Effector CD8-positive, alpha-beta T cell (primary cell): ENCODE measurements around the gene TNRC6B.
A peak's percentile ranks its signal among the peaks of the same experiment; 100 is the strongest.
"Not testable (repeated sequence)": the region's sequence is repeated elsewhere in the genome, so short reads cannot be mapped to it uniquely, and the experiment has no call there.

Source experiments
- DNase-seq: peaks from one replicate; lab custom pipeline; 2025; lab: John Stamatoyannopoulos, UW

TNRC6B gene

GRCh38 chr22:40285513-40285912 is 107.8 kb downstream of the TNRC6B start:
- no peak for DNase-seq

GRCh38 chr22:40289991-40290459 is 112.3 kb downstream of the TNRC6B start:
- DNase-seq = peak; percentile 45

- no peak for DNase-seq
Observed at GRCh38 chr22:40290516-40290915, 112.8 kb downstream of the TNRC6B start.

GRCh38 chr22:40294696-40295095 is 117.0 kb downstream of the TNRC6B start:
- DNase-seq = no peak

GRCh38 chr22:40300316-40300715 is 122.6 kb downstream of the TNRC6B start:
- no peak for DNase-seq

- no peak for DNase-seq
Observed at GRCh38 chr22:40300884-40301672, 123.4 kb downstream of the TNRC6B start.

- no peak for DNase-seq
Observed at GRCh38 chr22:40302149-40302548, 124.4 kb downstream of the TNRC6B start.

GRCh38 chr22:40305625-40306024 is 127.9 kb downstream of the TNRC6B start:
- DNase-seq = no peak

GRCh38 chr22:40308999-40309573 is 131.4 kb downstream of the TNRC6B start:
- no peak for DNase-seq

GRCh38 chr22:40309631-40310030 is 131.9 kb downstream of the TNRC6B start:
- DNase-seq = no peak

GRCh38 chr22:40310081-40310767 is 132.5 kb downstream of the TNRC6B start:
- no peak for DNase-seq

- no peak for DNase-seq
Observed at GRCh38 chr22:40310768-40311120, 133.0 kb downstream of the TNRC6B start.

- not testable (repeated sequence) for DNase-seq
Observed at GRCh38 chr22:40311646-40312045, 133.9 kb downstream of the TNRC6B start.

GRCh38 chr22:40312050-40312449 is 134.3 kb downstream of the TNRC6B start:
- no peak for DNase-seq

- DNase-seq = no peak
Observed at GRCh38 chr22:40313007-40313406, 135.3 kb downstream of the TNRC6B start.

GRCh38 chr22:40314041-40314440 is 136.3 kb downstream of the TNRC6B start:
- DNase-seq = no peak

GRCh38 chr22:40320687-40321086 is 143.0 kb downstream of the TNRC6B start:
- no peak for DNase-seq

- no peak for DNase-seq
Observed at GRCh38 chr22:40322021-40322420, 144.3 kb downstream of the TNRC6B start.

- no peak for DNase-seq
Observed at GRCh38 chr22:40322818-40323447, 145.2 kb downstream of the TNRC6B start.

GRCh38 chr22:40323681-40324171 is 146.0 kb downstream of the TNRC6B start:
- no peak for DNase-seq

GRCh38 chr22:40324468-40325305 is 147.0 kb downstream of the TNRC6B start:
- no peak for DNase-seq
